ENCODE measurements around the gene GSK3B. TPM values are rescaled to one million over a fixed set of nuclear protein-coding genes. Genes with fewer than 3 reads are reported as not detected.

The GSK3B gene
- total and polyA plus RNA-seq, 2 donors (not counting 1 experiment from before 2014, with no cell fraction given) = 12.3 to 33.3 TPM

DNA sequence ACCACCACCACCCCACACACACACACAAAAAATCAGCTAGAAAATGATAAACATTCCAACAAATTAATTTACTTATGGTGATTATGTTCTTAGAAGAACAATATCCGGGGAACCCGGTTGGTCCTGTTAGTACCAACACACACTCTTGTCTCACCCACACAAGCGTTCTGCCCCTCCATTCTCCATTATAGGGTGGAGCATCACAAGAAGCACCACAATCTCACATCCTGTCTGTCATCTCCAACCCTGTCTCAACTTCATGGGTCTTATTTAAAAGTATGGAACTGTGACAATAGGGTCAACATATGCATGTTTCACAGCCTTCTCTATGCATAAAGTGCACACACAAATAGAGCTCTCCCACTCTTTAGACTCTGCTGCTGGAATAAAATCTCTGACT is 5.6 kb downstream of the GSK3B start:
- peaks cover 0 to 3% of the 10 kb centered on the region in 2 experiments for H3K36me3 ChIP-seq (replicated peaks in 1 of 2; ENCODE audit: control extremely low read depth in 1 of 2, control insufficient read depth in 1 of 2, extremely low read depth in 1 of 2, insufficient read depth in 2 of 2, low read length in 1 of 2)
- CTCF ChIA-PET = no interaction called here
- TF ChIP-seq, protein P1, sequence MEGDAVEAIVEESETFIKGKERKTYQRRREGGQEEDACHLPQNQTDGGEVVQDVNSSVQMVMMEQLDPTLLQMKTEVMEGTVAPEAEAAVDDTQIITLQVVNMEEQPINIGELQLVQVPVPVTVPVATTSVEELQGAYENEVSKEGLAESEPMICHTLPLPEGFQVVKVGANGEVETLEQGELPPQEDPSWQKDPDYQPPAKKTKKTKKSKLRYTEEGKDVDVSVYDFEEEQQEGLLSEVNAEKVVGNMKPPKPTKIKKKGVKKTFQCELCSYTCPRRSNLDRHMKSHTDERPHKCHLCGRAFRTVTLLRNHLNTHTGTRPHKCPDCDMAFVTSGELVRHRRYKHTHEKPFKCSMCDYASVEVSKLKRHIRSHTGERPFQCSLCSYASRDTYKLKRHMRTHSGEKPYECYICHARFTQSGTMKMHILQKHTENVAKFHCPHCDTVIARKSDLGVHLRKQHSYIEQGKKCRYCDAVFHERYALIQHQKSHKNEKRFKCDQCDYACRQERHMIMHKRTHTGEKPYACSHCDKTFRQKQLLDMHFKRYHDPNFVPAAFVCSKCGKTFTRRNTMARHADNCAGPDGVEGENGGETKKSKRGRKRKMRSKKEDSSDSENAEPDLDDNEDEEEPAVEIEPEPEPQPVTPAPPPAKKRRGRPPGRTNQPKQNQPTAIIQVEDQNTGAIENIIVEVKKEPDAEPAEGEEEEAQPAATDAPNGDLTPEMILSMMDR (IDR thresholded peaks at IDR 0.05) = no peak
- TF ChIP-seq EZH2 (IDR thresholded peaks at IDR 0.05; ENCODE audit: borderline replicate concordance, insufficient read depth, low read depth, low read length, poor library complexity, severe bottlenecking) = no peak
- H3K9me3 ChIP-seq (ENCODE audit: control extremely low read depth in 1 of 3, control insufficient read depth in 2 of 3, insufficient read depth in 1 of 3, low read length in 2 of 3) = no peaks in the 10 kb centered on the region
- H3K4me2 ChIP-seq (replicated peaks; ENCODE audit: low read depth, low read length, poor library complexity, severe bottlenecking) = no peak overlapping the region
- H2AFZ ChIP-seq (ENCODE audit: insufficient read depth, low read depth, low read length, poor library complexity, severe bottlenecking) = no peak overlapping the region
- H3K4me3 Mint-ChIP-seq = no peak overlapping the region
- no peak overlapping the region for H3K9ac ChIP-seq (ENCODE audit: low read length)
- H3K4me1 ChIP-seq (ENCODE audit: control insufficient read depth in 2 of 2, insufficient read depth in 2 of 2, low read length in 2 of 2) = peaks cover 17 to 29% of the 10 kb centered on the region in 2 donors
- no peaks in the 10 kb centered on the region for H3K27me3 ChIP-seq (replicated peaks in 1 of 4; ENCODE audit: control extremely low read depth in 1 of 4, control insufficient read depth in 3 of 4, insufficient read depth in 4 of 4, low read length in 3 of 4)
- H3K9me3 Mint-ChIP-seq (ENCODE audit: insufficient read depth) = no peaks in the 10 kb centered on the region
- H3K27ac ChIP-seq (ENCODE audit: low read length in 2 of 2) = no peak overlapping the region
- H3K4me3 ChIP-seq (ENCODE audit: control extremely low read depth in 1 of 5, extremely low read depth in 1 of 5, insufficient read depth in 1 of 5, low read depth in 2 of 5, low read length in 4 of 5) = no peak overlapping the region
- H3K27me3 Mint-ChIP-seq = no peaks in the 10 kb centered on the region
- peaks cover 25% of the 10 kb centered on the region for H3K4me1 Mint-ChIP-seq
- POLR2A ChIA-PET = no interaction called here
- H3K27ac Mint-ChIP-seq = no peak overlapping the region
- DNase-seq = no peak
- peaks cover 97% of the 10 kb centered on the region for H3K79me2 ChIP-seq (ENCODE audit: control insufficient read depth, insufficient read depth, low read length)
- peaks cover 52% of the 10 kb centered on the region for H4K20me1 ChIP-seq (ENCODE audit: control insufficient read depth, insufficient read depth, low read length, poor library complexity, severe bottlenecking)
- no CpG with 5 or more reads among the region's 3 CpGs for WGBS (ENCODE audit: insufficient coverage)
- no peak for ATAC-seq (ENCODE audit: low read depth)
- intact Hi-C loops (cut with micrococcal nuclease) = no loop called here

DNA sequence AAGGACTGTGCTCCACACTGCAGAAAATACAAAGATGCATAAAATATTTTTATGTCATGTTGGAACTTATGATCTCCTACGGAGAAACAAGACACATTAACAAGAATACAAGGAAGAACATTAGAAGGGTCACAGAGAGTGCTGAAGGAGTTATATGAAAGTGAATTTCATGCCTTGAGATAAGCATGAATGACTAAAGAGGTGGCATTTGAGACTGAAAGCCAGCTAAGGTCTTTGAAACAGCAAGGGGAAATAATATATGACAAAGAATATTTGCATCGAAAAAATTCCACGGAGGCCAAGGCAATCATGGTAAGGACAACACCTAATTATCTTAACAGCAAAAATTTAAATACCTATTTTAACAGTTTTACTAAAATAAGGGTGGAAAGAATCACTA is 12.5 kb downstream of the GSK3B start:
- peak overlapping the region; percentile 12 for H3K4me2 ChIP-seq (replicated peaks; ENCODE audit: low read depth, low read length, poor library complexity, severe bottlenecking)
- H2AFZ ChIP-seq (ENCODE audit: insufficient read depth, low read depth, low read length, poor library complexity, severe bottlenecking) = no peak overlapping the region
- DNase-seq (no peak), ATAC-seq (ENCODE audit: low read depth) (no peak)
- no peak overlapping the region for H3K27ac ChIP-seq (ENCODE audit: low read length in 2 of 2)
- no peaks in the 10 kb centered on the region for H3K36me3 ChIP-seq (replicated peaks in 1 of 2; ENCODE audit: control extremely low read depth in 1 of 2, control insufficient read depth in 1 of 2, extremely low read depth in 1 of 2, insufficient read depth in 2 of 2, low read length in 1 of 2)
- no peak overlapping the region for H3K9ac ChIP-seq (ENCODE audit: low read length)
- Mint-ChIP-seq H3K9me3 (ENCODE audit: insufficient read depth) (no peaks in the 10 kb centered on the region), H3K4me1 (peaks cover 44% of the 10 kb centered on the region), H3K27ac (no peak overlapping the region), H3K4me3 (no peak overlapping the region), H3K27me3 (no peaks in the 10 kb centered on the region)
- intact Hi-C loops (cut with micrococcal nuclease) = no loop called here
- ChIA-PET CTCF (interaction anchor here (0.6 to 1.0 kb wide), 3 partner anchors 9 to 65 kb away, joined by 3 read pairs; no protein-coding TSS in a partner anchor), POLR2A (interaction anchor here (0.7 to 1.1 kb wide), 2 partner anchors 13 to 25 kb away, joined by 3 read pairs; partner anchors contain the start of gene GSK3B)
- peaks cover 0 to 1% (median 0%) of the 10 kb centered on the region in 3 donors for H3K9me3 ChIP-seq (ENCODE audit: control extremely low read depth in 1 of 3, control insufficient read depth in 2 of 3, insufficient read depth in 1 of 3, low read length in 2 of 3)
- H3K4me3 ChIP-seq (ENCODE audit: control extremely low read depth in 1 of 5, extremely low read depth in 1 of 5, insufficient read depth in 1 of 5, low read depth in 2 of 5, low read length in 4 of 5) = no peak overlapping the region
- no peaks in the 10 kb centered on the region for H3K4me1 ChIP-seq (ENCODE audit: control insufficient read depth in 2 of 2, insufficient read depth in 2 of 2, low read length in 2 of 2)
- WGBS (ENCODE audit: insufficient coverage) = no CpG with 5 or more reads among the region's 3 CpGs
- H3K27me3 ChIP-seq (replicated peaks in 1 of 4; ENCODE audit: control extremely low read depth in 1 of 4, control insufficient read depth in 3 of 4, insufficient read depth in 4 of 4, low read length in 3 of 4) = no peaks in the 10 kb centered on the region
- H4K20me1 ChIP-seq (ENCODE audit: control insufficient read depth, insufficient read depth, low read length, poor library complexity, severe bottlenecking) = peaks cover 35% of the 10 kb centered on the region
- peaks cover 95% of the 10 kb centered on the region for H3K79me2 ChIP-seq (ENCODE audit: control insufficient read depth, insufficient read depth, low read length)
- TF ChIP-seq, protein P1 (IDR thresholded peaks at IDR 0.05) = no peak
- TF ChIP-seq EZH2 (IDR thresholded peaks at IDR 0.05; ENCODE audit: borderline replicate concordance, insufficient read depth, low read depth, low read length, poor library complexity, severe bottlenecking) = no peak

Measured in B cell (primary cell).